Activated naive CD4-positive, alpha-beta T cell treated with anti-CD3 and anti-CD28 coated beads, Interleukin-2, amount 10 ng/mL, durations not matched to agents 5 hours and 36 hours (primary cell): ENCODE data around the gene H19. TPM values are rescaled to one million over a fixed set of nuclear protein-coding genes. Genes with fewer than 3 reads are reported as not detected.

Source experiments
- total RNA-seq, 2 experiments: library from RNA; stranded (reverse); gene quantifications; one replicate each; pipeline ENCODE4 v1.2.3, GENCODE V29; 2021

H19 gene
- not detected for total RNA-seq

GRCh38 chr11:1997755-1998154 is at the start of gene H19:
Gene H19 (minus strand): TSS chr11:1997842.

GRCh38 chr11:1946812-1947484 is 50.7 kb downstream of the H19 start, which contains the start of gene MRPL23:
Gene MRPL23 (plus strand): TSS chr11:1947332. CDS start chr11:1947363, 31 bp downstream.

Other genes with a start within 250 kb of the H19 start
- 1 to 10 TPM in 1 of 2 experiments, under 1 TPM in 1; 0.68 to 1.5 TPM for gene IFITM10, start 247.2 kb downstream of the H19 start, total RNA-seq
- gene CTSD, start 233.9 kb downstream of the H19 start, total RNA-seq, result 100 to 1,000 TPM; 166 to 171 TPM
- not detected for gene SYT8, start 162.9 kb downstream of the H19 start, total RNA-seq
- gene TNNI2, start 158.9 kb downstream of the H19 start, total RNA-seq, result not detected
- 100 to 1,000 TPM; 547 to 564 TPM for gene LSP1, start 144.8 kb downstream of the H19 start, total RNA-seq
- gene PRR33, start 105.9 kb downstream of the H19 start, total RNA-seq, result under 1 TPM in 1 of 2 experiments, not detected in 1; 0.05 TPM
- 10 to 100 TPM; 11.3 to 11.5 TPM for gene TNNT3, start 78.1 kb downstream of the H19 start, total RNA-seq
- gene MRPL23, start 50.5 kb downstream of the H19 start, total RNA-seq, result 10 to 100 TPM; 83.6 to 85.5 TPM
- gene IGF2, start 141.5 kb upstream of the H19 start, total RNA-seq, result not detected
- gene INS, start 163.4 kb upstream of the H19 start, total RNA-seq, result not detected
- gene TH, start 174.0 kb upstream of the H19 start, total RNA-seq, result not detected